GM18505 (cell line): Measurements from ENCODE around the gene KLC3.
"Not testable (repeated sequence)": the region's sequence is repeated elsewhere in the genome, so short reads cannot be mapped to it uniquely, and the experiment has no call there.

Source experiments
- ATAC-seq: cut with Tn5 transposase; IDR thresholded peaks from one replicate; pipeline ENCODE4 v1.9.1; 2021; ENCODE audit not compliant: unreplicated experiment
- POLR2A ChIP-seq: IDR thresholded peaks from 4 replicates; pipeline ENCODE4 v1.6.1; 2011; ENCODE audit warnings: borderline replicate concordance; ENCODE audit not compliant: insufficient read depth, insufficient read length; ENCODE audit errors: extremely low read depth

Gene KLC3

DNA sequence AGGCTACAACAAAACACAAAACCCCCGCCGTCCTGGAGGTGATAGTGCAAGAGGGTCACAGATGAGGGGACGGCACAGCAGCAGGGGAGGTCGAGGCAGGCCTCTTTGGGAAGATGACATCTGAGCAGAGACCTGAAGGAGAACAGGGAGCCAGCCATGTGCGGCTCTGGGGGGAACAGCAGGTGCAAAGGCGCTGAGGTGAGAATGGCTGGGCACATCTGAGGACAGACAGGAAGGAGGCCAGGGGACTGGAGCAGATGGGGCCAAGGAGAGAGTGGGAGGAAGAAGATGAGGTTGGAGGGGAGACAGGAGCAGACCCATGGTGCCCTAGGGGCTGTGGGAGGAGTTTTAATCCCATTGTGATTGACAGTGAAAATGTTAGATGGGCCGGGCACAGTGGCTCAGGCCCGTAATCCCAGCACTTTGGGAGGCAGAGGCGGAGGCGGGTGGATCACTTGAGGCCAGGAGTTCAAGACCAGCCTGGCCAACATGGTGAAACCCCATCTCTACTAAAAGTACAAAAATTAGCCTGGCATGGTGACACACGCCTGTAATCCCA lies 16.1 kb upstream of the KLC3 start:
- no peak for TF ChIP-seq POLR2A
- no peak for ATAC-seq

DNA sequence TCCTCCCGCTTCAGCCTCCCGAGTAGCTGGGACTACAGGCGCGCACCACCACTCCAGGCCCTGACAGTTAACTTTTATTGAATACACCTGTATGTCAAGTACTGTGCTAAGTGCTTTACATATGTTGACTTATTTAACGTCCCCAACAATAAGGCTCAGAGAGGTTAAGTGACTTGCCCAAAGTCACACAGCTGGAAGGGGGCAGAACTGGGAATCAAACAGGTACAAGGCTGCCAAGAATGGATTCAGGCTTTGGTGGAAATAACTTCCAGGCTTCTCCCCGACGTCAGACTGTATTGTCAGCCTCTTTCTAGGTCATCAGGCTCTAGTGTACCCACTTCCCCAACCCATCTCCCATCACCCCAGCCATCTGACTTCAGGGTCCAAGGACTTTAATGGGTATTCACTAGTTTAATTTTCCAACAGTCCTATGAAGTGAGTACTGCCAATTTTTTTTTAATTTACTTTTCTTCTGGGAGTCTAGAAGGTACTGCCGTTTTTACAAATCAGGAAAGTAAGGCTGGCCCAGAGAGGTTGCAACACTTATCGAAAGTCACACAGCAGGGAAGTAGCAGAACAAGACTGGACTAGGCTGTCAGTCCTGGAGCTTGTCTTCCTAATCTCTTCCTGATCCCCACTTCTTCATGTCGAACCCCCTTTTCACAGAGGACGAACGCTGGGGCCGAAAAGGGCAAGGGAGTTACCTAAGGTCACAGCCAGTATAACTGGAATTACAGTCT lies 13.0 kb upstream of the KLC3 start:
- no peak for ATAC-seq
- TF ChIP-seq POLR2A, result no peak

DNA sequence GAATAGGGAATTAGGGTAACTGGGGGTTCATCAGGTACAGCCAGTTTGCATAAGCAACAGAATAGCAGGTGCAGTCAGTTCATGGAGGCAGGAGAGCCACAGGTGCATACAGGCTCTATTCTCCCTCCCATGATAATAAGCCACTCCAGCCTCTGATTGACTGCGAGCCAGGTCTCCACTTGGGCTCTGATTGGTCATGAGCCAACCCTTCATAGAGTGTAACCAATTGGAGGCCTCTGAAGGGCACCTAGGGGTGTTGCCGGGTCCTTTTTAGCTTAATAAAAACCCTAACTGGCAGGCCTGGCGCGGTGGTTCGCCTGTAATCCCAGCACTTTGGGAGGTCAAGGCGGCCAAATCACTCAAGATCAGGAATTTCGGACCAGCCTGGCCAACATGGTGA lies 9.1 kb upstream of the KLC3 start:
- no peak for TF ChIP-seq POLR2A
- no peak for ATAC-seq

DNA sequence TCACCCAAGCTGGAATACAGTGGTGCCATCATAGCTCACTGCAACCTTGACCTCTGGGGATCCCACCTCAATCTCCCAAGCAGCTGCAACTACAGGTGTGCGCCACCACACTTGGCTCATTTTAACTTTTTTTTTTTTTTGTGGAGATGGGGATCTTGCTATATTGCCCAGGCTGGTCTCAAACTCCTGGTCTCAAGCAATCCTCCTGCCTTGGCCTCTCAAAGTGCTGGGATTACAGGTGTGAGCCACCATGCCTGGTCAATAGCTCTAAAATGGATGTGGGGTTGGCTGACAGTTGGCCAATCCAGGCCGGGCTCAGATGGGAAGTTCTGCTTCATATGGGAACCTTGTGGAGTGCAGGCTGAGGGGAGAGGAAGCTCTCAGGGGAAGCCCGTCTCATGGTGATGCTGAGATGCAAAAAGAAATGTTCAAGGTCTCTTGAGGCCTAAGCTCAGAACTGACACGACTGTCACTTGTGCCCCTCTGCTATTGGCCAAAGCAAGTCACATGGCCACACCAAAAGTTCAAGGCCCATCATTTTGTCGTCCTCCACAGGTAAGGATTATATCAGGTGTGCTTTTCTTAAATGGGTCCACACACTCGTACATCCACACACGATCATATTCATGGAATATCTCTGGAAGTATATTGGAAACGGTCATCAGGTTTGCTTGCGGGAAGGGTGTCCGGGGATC lies 6.8 kb upstream of the KLC3 start:
- no peak for TF ChIP-seq POLR2A
- no peak for ATAC-seq

DNA sequence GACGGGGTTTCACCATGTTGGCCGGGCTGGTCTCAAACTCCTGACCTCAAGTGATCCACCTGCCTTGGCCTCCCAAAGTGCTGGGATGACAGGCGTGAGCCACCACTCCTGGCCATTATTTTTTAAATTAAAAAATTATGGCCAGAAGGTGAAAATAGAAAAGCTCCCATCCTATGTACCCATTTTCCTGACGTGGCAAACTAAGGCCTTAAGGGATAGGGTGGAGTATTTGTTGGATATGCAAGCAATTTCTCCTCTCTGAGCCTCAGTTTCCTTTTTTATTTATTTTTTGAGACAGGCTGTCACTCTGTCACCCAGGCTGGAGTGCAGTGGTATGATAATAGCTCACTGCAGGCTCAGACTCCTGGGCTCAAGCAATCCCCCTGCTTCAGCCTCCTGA lies 5.7 kb upstream of the KLC3 start:
- ATAC-seq, result not testable (repeated sequence)

DNA sequence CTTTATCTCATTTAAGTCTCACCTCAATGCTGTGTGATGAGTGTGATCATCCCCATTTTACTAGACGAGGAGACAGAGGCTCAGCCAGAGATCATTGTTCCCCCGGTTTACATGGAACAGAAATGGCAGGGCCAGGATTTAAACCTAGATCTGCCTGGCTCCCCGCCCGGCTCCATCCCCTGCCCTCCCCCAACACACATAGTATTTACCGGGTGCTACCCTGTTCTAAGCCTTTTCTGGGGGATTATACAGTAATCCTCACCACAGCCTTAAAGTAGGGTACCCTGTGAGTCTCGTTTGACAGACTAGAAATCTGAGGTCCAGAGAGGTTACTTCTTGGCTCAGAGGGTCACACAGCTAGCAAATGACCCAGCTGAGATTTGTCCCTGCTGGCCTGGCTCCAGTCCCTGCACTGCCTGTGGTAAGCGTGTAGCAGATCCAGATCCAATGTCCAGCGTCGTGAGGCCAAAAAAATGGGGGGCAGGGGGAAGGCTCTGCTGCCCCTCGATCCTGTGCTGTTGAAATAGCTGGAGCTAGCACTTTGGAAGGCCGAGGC lies 3.8 kb upstream of the KLC3 start:
- no peak for TF ChIP-seq POLR2A
- no peak for ATAC-seq

DNA sequence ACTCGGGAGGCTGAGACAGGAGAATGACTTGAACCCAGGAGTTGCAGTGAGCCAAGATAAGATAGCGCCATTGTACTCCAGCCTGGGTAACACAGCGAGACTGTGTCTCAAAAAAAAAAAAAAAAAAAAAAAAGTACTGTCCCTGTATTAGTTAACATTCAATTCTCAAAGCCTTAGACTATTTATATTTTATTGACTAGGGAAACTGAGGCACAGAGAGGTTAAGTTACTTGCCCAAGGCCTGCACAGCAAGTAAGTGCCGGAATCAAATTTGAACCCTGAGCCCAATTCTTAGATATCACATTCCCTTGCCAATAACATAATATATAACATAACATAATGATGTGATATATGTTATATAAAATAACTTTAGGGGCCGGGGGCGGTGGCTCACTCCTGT lies 921 bp upstream of the KLC3 start:
- ATAC-seq, result no peak
- TF ChIP-seq POLR2A, result no peak

DNA sequence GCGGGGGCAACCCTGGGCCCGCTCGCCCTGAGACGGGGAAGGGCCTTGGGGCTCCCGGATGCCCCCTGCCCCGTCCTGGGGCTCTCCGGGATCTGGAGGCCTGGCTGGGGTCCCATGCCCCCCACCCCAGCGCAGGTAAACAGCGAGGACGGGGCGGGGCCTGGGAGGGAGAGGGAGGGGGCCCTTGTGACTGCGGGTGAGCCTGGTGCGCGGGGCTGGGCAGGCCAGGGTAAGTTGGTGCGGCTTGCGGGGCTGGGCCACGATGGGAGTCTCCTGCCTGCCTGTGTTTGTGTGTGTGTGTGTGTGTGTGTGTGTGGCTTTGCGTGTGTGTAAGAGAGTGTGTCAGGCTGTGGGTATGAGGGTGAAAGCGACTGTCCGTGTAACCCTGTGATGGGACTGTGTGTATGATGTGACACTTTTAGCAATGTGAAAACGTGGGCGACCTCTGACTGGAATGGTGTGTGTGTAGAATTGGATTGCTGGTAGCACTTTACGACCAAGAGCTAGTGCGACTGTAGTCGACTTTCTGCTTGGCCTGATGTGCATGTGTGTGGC lies 426 bp downstream of the KLC3 start:
- TF ChIP-seq POLR2A, result no peak
- no peak for ATAC-seq

DNA sequence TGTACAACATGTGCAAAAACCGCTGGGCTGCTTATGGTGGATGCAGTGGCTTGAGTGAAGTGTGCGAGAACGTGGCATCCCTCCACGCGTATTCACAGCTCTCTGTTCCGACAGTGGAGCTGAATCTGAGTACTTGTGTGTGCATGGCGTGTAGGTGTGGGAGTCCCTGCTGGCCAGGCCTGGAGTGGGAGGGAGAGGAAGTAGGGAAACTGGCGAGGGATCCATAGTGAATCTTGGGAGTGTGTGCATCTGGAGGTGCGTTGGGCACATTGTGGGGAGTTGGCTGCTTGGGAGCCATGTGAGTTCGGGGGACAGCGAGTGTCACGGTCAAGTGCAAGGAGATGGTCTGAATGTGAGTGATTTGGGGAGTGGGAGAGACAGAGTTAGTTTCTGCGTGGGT lies 2.4 kb downstream of the KLC3 start:
- TF ChIP-seq POLR2A, result no peak
- ATAC-seq, result no peak

DNA sequence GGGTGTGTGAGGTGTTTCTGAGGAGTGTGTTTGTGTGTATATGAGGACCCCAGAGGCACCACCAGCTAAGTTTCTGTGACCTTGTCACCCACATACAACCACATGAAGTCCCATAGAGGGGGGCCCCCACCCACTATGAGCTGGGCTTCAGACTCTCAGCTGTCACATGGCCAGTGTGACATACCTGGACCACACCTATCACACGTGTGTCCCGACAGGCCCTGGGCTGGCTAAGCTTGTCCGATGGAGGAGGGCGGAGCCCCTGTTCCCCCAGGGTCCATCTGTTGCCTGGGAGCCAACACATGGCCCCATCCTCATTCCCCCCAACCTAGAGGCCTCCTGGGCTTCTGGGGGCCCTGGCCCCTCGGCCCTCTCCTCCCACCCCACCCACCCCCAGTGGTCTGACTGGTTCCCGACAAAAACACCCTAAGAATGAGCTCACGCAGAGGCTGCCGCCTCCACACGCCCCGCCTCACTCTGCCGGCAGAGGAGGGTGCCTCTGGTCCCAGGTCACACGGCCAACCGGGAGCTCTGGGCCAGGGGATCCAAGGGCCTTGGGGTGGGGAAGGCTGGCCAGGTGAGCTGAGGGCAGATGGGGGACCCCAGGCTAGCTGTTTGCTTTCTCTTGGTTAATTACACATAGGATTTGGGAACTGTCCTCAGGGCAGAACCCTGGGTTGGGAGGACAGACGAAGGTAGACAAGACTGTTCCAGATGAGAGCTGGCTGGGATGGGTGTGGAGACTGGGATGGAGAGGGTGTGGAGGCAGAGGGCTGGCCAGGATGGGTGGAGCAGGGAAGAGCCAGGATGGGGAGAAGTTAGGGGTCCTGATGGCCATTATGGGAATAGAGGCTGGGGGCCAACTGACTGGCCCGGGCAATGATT lies 4.3 kb downstream of the KLC3 start:
- TF ChIP-seq POLR2A, result no peak
- ATAC-seq, result no peak

DNA sequence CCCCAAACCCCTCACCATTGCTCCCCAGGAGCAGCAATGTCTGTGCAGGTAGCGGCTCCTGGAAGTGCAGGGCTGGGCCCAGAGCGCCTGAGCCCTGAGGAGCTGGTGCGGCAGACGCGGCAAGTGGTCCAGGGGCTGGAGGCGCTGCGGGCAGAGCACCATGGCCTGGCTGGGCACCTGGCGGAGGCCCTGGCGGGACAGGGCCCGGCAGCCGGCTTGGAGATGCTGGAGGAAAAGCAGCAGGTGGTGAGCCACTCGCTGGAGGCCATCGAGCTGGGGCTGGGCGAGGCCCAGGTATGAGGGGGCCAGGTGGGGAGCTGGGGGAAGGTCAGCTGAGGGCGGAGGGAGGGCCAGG lies 4.9 kb downstream of the KLC3 start:
- no peak for TF ChIP-seq POLR2A
- ATAC-seq, result no peak

DNA sequence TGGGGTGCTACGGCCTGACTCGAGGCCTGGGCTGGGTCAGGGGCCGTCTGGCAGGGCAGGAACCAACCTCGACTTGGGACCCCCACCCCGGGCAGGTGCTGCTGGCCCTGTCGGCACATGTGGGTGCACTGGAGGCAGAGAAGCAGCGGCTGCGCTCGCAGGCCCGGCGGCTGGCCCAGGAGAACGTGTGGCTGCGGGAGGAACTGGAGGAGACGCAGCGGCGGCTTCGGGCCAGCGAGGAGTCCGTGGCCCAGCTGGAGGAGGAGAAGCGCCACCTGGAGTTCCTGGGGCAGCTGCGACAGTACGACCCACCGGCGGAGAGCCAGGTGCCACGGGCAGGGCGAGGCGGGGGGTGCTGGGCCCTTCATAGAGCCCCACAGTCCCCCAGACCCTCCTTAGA lies 5.9 kb downstream of the KLC3 start:
- no peak for ATAC-seq
- no peak for TF ChIP-seq POLR2A

DNA sequence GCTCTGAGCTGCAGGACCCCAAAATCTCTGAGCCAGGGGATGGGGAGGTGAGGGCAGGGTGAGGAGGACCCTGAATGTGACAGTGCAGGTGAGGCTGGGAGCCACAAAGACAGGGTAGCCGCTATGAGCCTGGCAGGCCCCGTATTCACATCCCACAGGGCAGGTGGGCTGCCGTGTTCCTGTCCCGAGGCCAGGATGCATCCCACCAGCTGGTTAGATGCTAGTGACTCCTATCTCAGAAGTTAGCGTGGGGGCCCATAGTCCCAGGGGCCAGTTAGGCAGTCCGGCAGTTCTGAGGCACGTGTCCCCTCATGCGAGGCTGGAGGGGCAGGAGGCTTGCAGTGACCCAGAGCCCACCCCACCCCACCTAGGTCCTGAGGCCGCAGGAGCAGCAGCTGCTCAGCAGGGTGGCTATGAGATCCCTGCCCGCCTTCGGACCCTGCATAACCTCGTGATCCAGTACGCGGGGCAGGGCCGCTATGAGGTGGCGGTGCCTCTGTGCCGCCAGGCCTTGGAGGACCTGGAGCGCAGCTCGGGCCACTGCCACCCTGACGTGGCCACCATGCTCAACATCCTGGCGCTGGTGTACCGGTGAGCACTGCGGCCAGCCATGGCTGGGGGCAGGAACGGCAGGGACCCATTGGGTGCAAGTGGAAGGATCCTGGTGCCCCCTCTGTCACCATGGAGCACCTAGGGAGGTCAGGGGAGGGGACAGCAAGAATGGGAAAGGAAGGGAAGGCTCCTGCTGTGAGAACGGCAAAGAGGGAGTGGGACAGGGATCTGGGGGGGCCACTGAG lies 7.2 kb downstream of the KLC3 start:
- no peak for ATAC-seq

More for the DNA sequence above, 7.2 kb downstream of the KLC3 start:
- TF ChIP-seq POLR2A, result no peak
